ENCODE data around the gene CDC73.
"Not testable (repeated sequence)": the region's sequence is repeated elsewhere in the genome, so short reads cannot be mapped to it uniquely, and the experiment has no call there.

The CDC73 gene

DNA sequence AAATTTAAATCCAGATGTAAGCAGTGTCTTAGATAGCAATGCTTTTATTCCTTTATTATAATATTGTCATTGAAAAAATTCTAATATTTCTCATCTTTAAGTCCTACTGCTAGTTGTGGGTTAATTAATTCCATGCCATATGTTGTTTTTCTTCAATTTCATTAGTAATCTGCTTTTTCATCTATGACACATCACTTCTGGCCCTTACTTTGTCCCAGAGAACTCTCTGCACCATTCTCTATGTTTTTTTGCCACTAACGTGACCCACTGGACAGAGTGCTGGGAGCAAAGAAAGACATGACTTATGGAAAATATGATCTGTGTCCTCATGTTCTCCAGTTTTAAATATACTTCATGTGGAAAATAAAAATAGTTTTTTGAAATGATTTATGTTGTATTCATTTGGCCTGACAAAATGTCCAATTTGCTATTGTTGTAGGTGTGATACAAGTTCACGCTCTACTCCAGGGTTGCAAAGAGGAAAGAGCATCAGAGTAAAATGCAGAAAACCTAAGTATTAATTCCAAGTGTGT lies 166.8 kb downstream of the CDC73 start:
- not testable (repeated sequence) for DNase-seq (ENCODE audit: low read depth)

- no peak for DNase-seq (ENCODE audit: low read depth)
Measured at GRCh38 chr1:193293726-193294125, 171.9 kb downstream of the CDC73 start.

GRCh38 chr1:193299038-193299437 lies 177.2 kb downstream of the CDC73 start:
- no peak for DNase-seq (ENCODE audit: low read depth)

- DNase-seq (ENCODE audit: low read depth), result no peak
Measured at GRCh38 chr1:193301746-193302145, 179.9 kb downstream of the CDC73 start.

- DNase-seq (ENCODE audit: low read depth), result no peak
Measured at GRCh38 chr1:193303849-193304248, 182.0 kb downstream of the CDC73 start.
